Middle frontal gyrus (tissue), 1 donor: ENCODE data around the gene CCDC8.
"Not testable (repeated sequence)": the region's sequence is repeated elsewhere in the genome, so short reads cannot be mapped to it uniquely, and the experiment has no call there.

Source experiments
- DNase-seq: peaks from one replicate; pipeline ENCODE4 v3.0.0-alpha.2; 2015; ENCODE audit warnings: low spot score; ENCODE audit errors: extremely low spot score

CCDC8 gene

GRCh38 chr19:46383171-46383815 lies 30.1 kb downstream of the CCDC8 start:
- no peak for DNase-seq

DNA sequence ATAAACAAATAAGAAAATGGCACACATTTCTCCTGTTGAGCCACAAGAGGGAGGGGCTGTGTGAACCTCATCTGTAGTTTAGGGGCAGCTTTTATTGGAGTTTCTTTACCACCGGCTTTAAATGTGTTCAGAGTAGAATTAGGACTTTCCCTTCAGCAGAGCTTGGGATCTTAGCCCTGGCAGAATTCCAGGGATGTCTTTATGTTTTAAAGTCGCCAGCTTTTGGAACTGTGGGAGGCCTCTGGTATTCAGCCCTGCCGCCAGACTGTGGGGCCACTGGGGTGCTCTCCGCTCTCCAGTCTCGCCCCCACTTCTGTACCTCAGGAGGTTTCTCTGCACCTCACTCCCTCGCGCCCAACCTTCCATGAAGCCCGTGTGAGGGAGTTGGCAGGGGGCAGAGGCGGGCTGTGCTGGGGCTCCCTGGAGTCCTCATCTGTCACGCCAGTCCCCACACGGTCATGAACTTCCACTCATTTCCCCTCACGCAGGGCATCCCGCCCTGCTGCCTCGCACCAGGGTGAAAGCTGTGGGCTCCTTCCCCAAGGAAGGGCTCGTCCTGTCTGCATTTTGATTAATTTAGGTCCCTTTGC lies 31.5 kb downstream of the CCDC8 start:
- DNase-seq: no peak

DNA sequence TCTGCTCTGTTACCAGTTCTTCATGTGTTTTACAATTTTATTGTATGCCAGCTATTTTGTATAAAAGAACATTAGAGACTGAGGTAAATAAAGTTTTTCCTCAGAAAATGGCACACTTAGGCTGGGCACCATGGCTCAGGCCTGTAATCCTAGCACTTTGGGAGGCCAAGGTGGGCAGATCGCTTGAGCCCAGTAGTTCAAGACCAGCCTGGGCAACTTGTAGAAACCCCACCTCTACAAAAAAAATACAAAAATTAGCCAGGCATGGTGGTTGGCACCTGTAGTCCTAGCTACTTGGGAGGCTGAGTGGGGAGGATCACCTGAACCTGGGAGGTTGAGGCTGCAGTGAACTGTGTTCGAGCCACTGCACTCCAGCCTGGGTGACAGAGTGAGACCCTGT lies 32.0 kb downstream of the CCDC8 start:
- DNase-seq: no peak

DNA sequence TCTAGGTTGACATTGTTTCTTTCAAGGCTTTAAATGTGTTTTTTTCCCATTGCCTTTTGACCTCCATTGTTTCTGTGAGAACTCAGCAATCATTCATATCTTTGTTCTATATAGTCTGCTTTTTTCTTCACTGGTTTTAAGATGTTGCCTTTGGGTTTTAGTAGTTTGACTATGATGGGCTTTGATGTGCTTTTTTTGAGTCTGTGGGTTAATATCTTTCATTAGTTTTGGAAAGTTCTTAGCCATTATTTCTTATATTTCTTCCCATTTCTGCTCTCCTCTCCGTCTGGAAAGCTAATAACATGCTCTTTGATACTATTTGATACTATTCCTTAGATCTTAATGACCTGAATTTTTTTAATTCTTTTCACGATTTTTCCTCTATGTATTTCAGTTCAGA lies 32.7 kb downstream of the CCDC8 start:
- no peak for DNase-seq

- DNase-seq: no peak
Observed at GRCh38 chr19:46378268-46378667, 35.1 kb downstream of the CCDC8 start.

GRCh38 chr19:46376241-46377153 lies 36.9 kb downstream of the CCDC8 start:
- no peak for DNase-seq

DNA sequence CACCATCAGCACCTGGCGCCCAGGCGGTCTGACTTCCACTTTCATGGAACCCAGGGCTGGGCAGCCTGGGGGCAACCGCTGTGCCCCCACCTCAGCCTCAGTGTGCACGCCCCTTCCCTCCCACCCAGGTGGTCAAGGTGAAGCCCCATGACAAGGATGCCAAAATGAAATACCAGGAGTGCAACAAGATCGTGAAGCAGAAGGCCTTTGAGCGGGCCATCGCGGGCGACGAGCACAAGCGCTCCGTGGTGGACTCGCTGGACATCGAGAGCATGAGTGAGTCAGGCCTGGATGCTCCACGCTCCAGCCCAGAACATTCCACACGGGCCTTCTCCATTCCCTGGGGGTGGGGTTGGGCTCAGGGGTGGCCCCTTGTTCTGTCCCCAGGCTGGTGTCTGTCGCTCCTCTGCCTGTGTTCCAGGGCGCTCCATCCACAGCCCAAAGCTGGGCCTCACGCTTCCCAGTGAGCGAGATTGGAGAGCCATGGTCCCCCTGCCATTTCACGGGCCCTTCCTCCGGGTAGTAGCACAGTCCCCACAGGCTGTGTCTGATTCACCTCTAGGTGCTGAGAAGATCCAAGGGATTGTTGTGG lies 37.8 kb downstream of the CCDC8 start:
- DNase-seq: not testable (repeated sequence)

DNA sequence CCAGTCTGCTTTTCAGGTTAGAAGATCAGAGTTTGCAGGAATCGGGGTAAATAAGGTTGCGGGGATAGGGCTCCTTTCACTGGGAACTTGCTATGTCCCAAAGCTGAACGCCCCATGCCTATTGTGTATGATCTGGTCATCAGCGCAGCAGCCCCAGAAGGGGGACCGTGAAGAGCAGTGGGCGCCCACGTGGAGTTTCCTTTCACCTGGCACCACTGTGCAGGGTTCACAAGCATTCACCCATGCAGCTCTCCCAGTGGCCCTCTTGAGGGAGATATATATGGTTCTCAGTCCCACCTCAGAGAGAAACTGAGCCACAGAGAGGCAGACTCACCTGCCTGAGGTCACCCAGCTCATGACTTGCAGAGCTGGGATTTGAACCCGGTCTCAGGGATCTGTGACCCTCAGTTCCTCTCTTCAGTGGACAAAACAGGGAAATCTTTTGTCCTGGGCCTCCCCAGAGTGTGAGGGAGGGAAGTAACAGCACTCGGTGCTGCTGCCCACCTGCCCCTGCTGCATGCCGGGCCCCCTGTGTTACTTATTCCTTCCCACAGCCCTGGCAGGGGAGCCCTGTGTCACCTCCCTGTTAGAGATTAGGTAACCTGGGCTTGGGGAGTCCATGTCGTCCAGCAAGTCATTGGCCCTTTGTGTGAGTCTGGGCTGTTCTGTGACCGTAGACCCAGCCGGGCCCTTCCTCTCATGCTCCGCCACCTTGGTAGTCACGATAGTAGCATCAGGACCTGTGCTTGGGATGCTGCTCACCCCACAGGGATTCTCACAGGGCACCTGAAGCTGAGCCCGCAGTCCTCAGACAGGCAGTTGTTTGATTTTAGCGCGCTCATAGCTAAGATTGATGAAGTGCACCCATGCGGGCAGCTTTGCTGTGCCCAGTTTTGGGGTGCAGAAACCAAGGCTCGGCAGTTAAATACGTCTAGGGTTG lies 38.6 kb downstream of the CCDC8 start:
- DNase-seq: no peak

GRCh38 chr19:46373491-46374359 lies 39.6 kb downstream of the CCDC8 start:
- no peak for DNase-seq

GRCh38 chr19:46372901-46373490 lies 40.4 kb downstream of the CCDC8 start:
- DNase-seq: no peak

GRCh38 chr19:46371371-46371901 lies 41.9 kb downstream of the CCDC8 start:
- DNase-seq: no peak

DNA sequence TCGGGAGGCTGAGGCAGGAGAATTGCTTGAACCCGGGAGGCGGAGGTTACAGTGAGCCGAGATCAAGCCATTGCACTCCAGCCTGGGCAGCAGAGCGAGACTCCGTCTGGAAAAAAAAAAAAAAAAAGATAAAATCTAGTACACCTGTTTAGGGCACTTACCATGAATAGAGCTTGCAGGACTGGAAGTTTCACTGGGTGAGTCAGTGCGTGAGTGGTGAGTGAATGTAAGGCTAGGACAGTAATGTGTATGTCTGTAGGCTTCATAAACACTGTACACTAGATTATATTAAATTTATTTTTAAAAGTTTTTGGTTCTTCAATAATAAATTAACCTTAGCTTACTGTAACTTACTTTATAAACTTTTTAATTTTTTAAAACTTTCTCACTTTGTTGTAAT lies 43.5 kb downstream of the CCDC8 start:
- no peak for DNase-seq

DNA sequence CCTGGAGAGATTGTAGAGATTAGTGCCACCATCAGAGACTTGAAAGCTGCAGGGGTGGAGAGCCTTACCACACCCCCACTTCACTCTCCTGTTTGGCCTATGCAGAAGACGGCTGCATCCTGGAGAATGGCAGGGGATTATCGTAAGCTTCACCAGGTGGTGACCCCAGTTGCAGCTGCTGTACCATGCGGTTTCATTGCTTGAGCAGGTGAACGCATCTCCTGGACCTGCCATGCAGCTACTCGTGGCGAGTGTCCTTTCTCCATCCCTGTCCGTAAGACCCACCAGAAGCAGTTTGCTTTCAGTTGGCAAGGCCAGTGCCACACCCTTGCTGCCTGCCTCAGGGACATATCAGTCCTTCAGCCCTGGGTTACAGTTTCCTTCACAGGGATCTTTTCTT lies 45.2 kb downstream of the CCDC8 start:
- no peak for DNase-seq

- no peak for DNase-seq
Observed at GRCh38 chr19:46367426-46367825, 45.9 kb downstream of the CCDC8 start.

- peak; percentile 40 for DNase-seq
Observed at GRCh38 chr19:46366620-46367292, 46.6 kb downstream of the CCDC8 start.

GRCh38 chr19:46365561-46365960 lies 47.8 kb downstream of the CCDC8 start:
- DNase-seq: no peak

DNA sequence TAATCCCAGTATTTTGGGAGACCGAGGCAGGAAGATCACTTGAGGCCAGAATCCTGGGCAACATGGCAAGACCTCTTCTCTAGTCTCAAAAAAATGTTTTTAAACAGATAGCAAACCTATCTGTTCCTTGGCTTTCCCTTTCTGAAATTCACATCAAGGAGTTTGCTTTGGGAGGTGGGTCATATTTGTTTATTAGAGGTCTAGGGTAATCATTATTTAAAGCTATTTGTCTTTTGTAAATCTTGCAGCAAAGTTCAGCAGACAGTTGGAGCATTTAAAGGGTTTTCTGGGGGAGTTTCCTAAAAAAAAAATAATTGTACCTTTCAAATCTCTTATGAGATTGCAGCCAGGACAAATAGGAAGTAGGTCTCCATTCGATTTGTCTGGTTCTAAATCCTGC lies 49.0 kb downstream of the CCDC8 start:
- no peak for DNase-seq

- no peak for DNase-seq
Observed at GRCh38 chr19:46361915-46362314, 51.4 kb downstream of the CCDC8 start.
